ENCODE results near the gene OR4K5.
"Not testable (repeated sequence)": the region's sequence is repeated elsewhere in the genome, so short reads cannot be mapped to it uniquely, and the experiment has no call there.

Gene OR4K5, protein sequence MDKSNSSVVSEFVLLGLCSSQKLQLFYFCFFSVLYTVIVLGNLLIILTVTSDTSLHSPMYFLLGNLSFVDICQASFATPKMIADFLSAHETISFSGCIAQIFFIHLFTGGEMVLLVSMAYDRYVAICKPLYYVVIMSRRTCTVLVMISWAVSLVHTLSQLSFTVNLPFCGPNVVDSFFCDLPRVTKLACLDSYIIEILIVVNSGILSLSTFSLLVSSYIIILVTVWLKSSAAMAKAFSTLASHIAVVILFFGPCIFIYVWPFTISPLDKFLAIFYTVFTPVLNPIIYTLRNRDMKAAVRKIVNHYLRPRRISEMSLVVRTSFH
- total RNA-seq, result 0 reads per million in 2 experiments

DNA sequence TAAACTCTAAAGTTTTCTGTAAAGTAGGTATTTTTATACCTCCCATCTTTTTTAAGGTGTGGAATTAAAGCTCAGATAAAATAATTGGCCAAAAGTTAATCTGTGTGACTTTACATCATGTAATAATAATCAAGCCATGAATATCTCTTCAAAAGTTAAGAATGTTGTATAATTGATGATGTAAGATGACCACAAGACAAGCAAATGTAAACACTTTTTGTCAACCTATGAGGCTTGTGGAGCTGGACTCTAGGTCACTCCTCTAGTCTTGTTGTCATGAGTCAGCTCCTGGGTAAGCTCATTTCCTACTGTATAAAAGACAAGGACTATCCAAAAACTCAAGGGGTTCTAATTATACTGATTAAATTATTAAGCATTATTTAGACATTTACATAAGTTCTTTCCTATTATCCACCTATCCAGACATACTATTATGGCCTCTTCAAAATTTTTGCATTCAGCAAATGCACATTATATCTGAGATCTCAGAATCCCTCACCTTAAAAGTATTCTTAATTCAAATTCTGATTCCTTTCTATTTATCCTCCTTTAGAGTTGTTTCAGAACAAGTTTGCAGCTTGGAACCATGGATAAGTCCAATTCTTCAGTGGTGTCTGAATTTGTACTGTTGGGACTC, at the start of gene OR4K5:
TSS of gene OR4K5 (plus strand) at position 587 of the 637 bp plus-strand sequence. CDS start at position 587, 0 bp downstream.
- no peak for DNase-seq (ENCODE audit: low read depth)

- no peak for DNase-seq (ENCODE audit: low read depth)
These were observed 47.2 kb upstream of the OR4K5 start for GRCh38 chr14:19873178-19873577.

- no peak for DNase-seq (ENCODE audit: low read depth)
These were observed 45.6 kb upstream of the OR4K5 start, which contains the start of gene OR4K2 for GRCh38 chr14:19874842-19875241. Gene OR4K2, plus strand, starts transcription at chr14:19875142. Its CDS starts 1,126 bp downstream, at chr14:19876268.

DNA sequence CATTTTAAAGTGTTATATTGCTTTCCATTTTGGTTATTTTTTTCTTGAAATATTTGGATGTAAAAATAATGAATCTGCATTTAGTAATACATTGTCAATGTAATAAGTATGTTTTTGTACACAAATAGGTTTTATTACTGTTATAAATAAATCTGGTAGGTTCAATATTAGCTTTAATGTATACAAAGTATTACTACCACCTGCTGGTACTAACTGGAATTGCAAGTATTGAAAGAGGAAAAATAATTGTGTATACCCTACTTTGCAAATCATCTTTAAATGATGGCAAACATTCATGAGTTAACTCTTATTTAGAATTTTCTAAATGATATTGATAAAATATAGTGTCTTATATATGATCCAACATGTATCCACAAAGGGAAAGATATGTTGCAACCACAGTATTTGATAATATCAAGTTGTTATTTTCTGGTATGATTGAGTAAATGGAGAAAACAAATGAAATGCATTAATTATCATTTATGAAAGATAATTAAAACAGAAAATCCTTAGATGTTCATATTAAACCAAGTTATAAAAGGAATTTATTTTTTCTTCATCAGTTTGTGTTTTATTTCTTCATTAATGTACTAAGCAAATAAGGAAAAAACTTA, 42.3 kb upstream of the OR4K5 start:
- no peak for DNase-seq (ENCODE audit: low read depth)

DNA sequence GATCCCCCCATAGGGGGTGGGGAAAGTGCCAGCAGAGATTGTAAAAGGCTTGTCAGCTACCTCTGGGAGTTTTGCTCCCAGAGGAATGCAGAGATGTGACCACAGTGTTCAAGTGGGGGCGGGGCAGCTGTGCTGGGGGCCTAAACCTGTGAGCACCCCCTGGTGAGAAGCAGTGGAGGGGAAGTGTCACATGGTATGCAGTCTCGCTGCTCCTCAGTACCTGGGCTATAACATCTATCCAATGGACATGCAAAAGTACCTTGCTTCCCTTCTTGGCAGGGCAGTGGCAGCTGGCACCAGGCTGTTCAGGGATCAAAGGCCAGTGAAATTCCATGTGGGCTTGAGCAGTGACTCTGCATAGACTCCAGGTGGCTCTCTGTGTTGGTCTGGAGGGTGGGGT, 25.1 kb upstream of the OR4K5 start:
- no peak for DNase-seq (ENCODE audit: low read depth)

DNA sequence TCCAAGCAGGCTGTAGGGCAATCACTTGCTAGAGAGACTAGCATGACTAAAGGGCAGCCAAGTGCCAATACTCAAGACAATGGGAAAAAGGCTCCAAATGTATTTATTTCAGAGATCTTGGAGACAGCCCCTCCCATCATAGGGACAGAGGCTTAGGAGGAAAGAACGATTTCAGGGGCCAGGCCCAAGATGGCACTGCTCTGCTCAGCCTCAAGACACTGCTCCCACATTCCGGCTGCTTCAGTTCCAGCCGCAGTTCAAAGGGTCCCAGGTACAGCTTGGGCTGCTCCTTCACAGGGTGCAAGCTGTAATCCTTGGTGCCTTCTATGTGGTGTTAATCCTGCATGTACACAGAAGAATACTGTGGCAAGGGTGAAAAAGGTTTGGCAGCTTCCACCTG, 19.4 kb upstream of the OR4K5 start:
- DNase-seq (ENCODE audit: low read depth), result no peak

DNA sequence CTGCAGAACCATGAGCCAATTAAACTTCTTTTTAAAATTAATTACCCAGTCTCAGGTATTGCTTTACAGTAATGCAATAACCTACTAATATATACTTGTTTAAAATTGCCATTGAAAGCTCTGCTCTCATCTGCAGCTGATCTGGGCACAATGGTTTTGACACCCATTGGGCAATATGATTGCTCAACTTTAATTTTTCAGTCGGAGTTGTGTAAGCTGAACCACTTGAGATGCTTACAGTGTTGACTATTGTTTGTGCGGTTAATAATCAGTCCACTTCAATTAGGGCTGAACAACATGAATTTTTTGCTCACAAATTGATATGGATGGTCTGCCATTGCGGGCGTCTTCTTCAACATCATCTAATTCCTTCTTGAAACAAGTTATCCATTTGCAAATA, 18.0 kb upstream of the OR4K5 start:
- DNase-seq (ENCODE audit: low read depth), result no peak

DNA sequence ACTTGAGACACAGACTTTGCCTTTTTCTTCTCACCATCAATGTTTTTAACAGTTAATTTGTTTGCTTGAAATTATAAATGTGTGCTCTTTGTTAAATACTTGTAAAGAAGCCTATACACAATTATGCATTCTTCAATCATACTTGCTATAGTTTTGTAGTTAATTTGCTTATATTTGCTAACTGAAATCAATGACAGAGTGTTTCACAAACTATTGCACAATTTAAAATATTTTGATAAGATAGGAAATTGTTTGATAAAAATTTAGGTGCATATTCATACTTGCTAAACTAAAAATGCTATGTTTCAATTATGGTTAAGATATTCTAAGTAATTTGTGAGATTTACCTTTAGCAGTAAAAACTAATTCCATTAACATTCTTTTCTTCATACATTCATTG, 13.7 kb upstream of the OR4K5 start:
- no peak for DNase-seq (ENCODE audit: low read depth)

GRCh38 chr14:19911114-19911513, 9.3 kb upstream of the OR4K5 start:
- no peak for DNase-seq (ENCODE audit: low read depth)

GRCh38 chr14:19917243-19917642, 3.2 kb upstream of the OR4K5 start:
- no peak for DNase-seq (ENCODE audit: low read depth)

DNA sequence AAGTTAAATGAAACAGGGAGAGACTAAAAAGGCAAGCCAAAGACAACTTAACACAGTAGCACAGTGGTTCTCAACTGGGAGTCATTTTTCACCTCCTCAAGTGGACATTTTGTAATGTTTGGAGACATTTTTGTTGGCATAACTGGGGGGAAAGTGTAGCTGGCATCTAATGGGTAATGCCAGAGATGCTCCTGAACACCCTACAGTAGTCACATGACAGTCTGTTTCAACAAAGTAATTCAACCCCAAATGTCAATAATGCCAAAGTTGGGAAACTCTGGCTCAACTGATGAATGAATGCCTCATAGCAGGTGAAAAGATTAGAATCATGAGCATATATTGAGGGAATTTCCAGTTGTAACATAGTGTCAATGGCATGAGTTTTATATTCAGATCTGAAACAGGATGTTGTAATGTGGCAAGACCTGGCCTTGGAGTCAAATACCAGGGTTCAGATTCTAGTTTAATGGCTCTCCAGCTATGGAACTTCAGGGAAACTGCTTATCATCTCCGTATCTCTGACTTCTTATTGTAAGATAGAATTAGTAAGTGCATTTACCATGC, 2.4 kb upstream of the OR4K5 start:
- DNase-seq (ENCODE audit: low read depth), result no peak

DNA sequence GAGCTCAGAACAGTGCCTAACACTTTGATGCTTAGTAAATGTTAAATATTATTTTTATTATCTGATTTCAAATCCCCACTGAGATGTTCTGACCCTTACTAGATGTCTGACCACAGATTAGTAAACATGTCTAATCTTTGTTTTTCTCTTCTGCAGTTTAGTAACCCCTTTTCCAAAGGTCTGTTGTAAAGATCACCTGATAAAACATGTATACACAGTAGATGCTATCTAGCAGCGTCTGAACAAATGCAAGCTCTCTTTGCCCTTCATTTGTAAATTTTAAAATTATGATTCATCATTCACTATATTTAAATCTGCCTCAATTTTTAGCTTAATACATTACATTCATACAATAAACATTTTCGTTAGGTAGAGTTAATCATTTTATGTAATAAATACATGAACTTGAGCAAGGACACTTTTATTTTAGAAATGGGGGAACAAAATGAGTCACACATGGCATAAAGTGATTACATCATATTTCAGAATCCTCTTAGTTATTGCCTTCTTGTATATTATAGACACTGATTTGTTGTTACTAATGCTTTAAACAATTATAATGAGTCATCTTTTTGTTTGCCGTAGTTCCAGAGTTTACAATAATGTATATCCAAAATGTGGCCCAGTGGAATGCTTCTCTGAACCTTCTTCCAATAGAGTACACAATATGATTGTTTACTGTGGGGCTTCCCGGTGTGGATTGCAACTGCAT, 1.7 kb upstream of the OR4K5 start:
- DNase-seq (ENCODE audit: low read depth), result no peak

DNA sequence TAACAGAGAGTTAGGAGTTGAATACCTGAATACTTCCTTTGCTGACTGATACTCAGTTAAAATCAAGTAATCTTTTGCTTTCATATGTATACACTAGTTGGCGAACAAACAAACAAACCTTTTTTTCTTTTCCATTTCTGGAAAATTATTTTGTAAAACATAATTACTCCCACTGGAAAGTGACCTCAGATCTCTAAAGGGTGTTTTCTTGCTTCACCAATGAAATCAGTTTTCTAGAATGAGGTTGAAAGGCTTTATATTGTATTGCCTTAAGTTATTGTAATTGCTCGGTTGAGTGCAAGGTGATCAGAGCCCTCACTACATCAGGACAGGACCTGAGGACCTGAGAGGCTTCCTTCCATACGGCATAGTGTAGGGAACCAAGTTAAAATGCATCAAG, 10.2 kb downstream of the OR4K5 start, which contains the start of gene OR4K1:
TSS of gene OR4K1 (plus strand) at position 301 of the 400 bp plus-strand sequence. CDS start 4,750 bp downstream, outside the sequence.
- no peak for DNase-seq (ENCODE audit: low read depth)

- DNase-seq (ENCODE audit: low read depth), result no peak
These were observed 21.3 kb downstream of the OR4K5 start for GRCh38 chr14:19941668-19942067.

DNA sequence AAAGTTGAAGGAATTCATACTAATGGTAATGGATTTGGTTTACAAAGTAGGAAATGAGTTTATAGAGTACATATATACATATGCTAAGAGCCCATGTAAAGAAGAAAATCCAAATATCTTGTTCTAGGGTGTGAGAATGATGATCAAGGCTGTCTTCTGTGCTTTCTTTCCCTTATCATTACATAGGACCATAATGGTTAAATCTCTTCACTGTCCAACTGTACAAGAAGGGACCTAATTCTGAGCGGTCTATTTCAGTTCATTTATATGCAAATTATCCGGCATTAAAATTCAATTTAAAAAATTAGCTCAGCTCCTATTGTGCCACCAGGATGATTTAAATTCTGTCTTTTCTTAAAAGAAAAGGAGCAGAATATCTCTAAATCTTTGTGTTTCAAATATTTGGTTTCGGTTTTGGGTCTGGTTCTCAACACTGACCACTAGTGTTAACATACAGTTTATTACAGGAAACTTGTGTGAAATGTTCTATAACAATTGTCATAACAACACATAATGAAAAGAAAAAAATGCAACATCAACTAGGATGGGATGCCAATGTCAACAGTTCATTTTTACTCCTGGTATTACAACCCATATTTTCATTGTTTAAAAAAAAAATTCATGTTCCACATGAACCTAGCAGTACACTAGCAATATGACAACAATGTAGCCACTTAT, 27.1 kb downstream of the OR4K5 start:
- no peak for DNase-seq (ENCODE audit: low read depth)

DNA sequence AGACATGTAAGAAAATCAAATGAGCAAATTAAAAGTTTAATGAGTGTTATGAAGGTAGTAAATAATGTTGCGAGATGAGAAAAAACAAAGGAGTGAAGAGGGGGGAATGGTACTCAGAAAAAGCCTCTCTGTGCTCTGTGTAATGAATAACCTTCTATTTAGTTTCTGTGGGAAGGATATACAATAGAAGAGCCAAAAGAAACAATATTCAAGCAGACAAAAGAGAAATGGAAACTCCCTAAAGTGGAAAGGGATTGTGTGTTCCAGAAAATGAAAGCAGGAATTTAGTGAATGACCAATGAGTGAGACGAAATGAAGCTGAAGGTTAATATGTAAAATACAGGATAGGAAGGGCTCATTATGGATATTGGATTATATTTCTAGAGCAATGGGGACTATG, 28.8 kb downstream of the OR4K5 start:
- DNase-seq (ENCODE audit: low read depth), result no peak

GRCh38 chr14:19969735-19970134, 49.3 kb downstream of the OR4K5 start:
- DNase-seq (ENCODE audit: low read depth), result not testable (repeated sequence)
